ENCODE data around the gene EIF1B.

GRCh38 chr3:40317061-40317855 lies 7.8 kb downstream of the EIF1B start:
- TF ChIP-seq, protein P1, sequence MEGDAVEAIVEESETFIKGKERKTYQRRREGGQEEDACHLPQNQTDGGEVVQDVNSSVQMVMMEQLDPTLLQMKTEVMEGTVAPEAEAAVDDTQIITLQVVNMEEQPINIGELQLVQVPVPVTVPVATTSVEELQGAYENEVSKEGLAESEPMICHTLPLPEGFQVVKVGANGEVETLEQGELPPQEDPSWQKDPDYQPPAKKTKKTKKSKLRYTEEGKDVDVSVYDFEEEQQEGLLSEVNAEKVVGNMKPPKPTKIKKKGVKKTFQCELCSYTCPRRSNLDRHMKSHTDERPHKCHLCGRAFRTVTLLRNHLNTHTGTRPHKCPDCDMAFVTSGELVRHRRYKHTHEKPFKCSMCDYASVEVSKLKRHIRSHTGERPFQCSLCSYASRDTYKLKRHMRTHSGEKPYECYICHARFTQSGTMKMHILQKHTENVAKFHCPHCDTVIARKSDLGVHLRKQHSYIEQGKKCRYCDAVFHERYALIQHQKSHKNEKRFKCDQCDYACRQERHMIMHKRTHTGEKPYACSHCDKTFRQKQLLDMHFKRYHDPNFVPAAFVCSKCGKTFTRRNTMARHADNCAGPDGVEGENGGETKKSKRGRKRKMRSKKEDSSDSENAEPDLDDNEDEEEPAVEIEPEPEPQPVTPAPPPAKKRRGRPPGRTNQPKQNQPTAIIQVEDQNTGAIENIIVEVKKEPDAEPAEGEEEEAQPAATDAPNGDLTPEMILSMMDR (IDR thresholded peaks at IDR 0.05 in 8 of 11, conservative IDR thresholded peaks at IDR 0.05 in 3 of 11): peak; percentile 66 to 90 (median 81)
- no peak for TF ChIP-seq POLR2AphosphoS5 (IDR thresholded peaks at IDR 0.05)
- no peak for TF ChIP-seq POLR2A (IDR thresholded peaks at IDR 0.05)

Measured in spleen (tissue), 7 donors.